OCI-LY1 (cell line): Measurements from ENCODE around the gene SPATA12.

Experiments used
- CTCF ChIP-seq: fragments of 200-600 bp; sonication (generic), shearing (Covaris generic); IDR thresholded peaks from 2 replicates; pipeline ENCODE4 v1.5.1; 2017; ENCODE audit warnings: mild to moderate bottlenecking, antibody characterized with exemption, low read length, moderate library complexity, mixed read lengths
- EZH2 ChIP-seq: fragments of 200-600 bp; sonication (generic), shearing (Covaris generic); IDR thresholded peaks from 2 replicates; pipeline ENCODE4 v1.8.0; 2017; ENCODE audit warnings: borderline replicate concordance, mixed run types, mild to moderate bottlenecking, antibody characterized with exemption, low read length, moderate library complexity, mixed read lengths

- TF ChIP-seq CTCF (no peak), EZH2 (no peak)
These were observed 3.5 kb downstream of the SPATA12 start for GRCh38 chr3:57064001-57064400.
